GM18505 (cell line): ENCODE measurements around the gene SEL1L3.

Experiments
- ATAC-seq: cut with Tn5 transposase; IDR thresholded peaks from one replicate; pipeline ENCODE4 v1.9.1; 2021; ENCODE audit not compliant: unreplicated experiment
- POLR2A ChIP-seq: IDR thresholded peaks from 4 replicates; pipeline ENCODE4 v1.6.1; 2011; ENCODE audit warnings: borderline replicate concordance; ENCODE audit not compliant: insufficient read depth, insufficient read length; ENCODE audit errors: extremely low read depth

The SEL1L3 gene

DNA sequence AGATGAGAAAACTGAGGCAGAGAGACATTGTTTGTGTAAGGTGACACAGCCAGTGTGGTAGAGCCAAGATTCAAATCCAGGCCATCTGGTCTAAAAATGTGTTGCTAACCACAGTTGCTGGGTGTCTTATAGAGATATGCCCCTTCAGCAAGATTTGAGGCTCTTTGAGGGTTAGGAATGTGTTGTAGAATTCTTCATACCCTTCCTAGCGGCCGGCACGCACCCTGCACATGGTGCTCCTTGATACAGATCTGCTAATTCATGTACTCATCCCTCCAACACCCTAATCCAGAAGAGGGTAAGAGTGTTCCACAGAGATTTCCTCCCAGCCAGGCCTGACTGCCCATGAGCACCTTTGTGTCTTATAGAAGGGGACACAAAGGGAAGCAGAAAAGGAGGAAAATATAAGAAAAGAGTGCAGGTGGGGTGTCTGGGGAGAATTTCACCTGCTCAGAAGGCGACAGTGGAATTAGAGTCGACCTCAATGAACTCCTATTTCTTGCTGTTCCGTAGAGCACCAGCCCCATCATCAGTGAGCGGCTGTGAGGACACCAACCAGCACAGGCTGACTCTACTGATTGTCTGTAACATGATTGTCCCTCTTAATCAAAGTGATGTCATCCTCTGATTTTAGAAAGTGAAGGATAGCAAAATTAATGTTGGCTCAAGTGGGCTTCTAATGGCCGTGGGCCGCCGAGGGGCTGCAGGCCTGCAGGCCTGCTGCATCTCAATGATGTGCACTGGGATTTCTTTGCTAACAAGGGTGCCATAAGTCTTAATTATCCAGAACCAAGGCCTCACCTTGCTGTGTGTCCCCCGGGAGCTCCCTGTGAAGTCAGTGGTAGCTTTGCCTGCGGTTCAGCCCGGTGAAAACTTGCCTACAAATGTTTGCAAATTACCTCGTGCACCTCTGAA is 27.1 kb upstream of the SEL1L3 start:
- ATAC-seq = no peak
- no peak for TF ChIP-seq POLR2A

DNA sequence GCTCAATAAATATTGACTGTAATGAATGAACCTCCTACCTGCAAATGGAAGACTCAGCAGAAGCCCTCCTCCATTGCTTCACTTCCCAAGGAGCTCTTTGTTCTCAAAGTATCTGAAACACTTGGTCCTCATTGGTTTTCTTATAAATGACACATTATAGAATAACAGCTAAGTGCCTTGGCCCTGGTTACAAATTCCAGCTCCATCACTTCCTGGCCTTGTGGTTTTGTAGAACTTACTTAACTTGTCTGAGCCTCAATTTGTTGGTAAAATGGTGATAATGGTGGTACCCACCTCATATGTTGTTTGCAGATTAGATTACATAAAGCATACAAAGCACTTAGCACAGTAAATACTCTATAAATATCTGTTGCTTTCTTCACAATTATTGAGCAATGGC is 26.0 kb upstream of the SEL1L3 start:
- TF ChIP-seq POLR2A = no peak

DNA sequence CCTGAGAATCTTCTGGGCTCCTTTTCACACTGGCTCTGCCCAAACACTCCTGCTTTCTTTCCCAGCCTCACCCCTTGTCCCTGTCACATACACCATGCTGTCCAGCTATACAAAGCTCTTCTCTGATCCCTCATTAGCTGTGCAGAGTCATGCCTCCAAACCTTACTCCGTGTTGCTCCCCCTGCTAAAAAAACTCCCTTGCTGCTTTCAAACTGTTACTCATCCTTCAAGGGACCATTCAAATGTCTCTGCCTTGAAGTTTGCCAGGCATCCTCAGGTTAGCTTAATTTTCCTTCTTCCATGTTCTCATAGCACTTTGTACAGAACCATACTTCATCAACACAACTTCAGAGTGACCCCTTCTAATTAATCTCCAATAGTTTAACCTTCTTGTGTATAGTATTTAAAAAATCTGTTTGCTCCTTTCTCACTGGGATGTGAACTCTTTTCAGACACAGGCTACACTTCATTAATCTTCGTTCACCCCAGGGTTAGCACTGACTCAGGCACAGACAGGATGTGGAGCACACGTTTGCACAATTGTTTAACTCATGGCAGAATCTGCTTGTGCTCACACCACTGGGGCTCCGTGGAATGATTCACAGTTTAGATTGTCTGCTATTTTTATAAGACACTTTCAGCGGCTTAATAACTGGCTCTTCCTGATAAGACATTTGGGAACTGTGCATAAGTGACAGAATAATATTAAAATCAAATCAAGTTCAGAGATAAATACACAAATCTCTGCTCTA is 21.4 kb upstream of the SEL1L3 start:
- no peak for TF ChIP-seq POLR2A
- ATAC-seq = peak; percentile 73

More for the DNA sequence above, 26.0 kb upstream of the SEL1L3 start:
- no peak for ATAC-seq

DNA sequence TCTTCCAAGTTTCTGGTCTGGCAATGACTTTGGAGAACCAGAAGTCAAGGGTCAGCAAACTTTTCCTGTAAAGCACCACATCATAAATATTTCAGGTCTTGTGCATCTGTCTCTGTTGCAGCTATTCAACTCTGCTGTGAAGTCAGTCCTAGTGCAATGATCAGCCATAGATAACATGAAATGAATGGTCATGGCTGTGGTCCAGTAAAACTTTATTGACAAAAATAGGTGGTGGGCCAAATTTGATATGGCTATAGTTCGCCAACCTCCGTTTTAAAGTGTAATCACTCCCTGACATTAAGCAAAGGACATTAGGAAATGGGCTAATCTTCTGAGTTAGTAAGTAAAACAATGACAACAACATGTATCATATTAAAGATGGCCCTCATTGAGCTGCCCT is 20.8 kb upstream of the SEL1L3 start:
- no peak for TF ChIP-seq POLR2A
- no peak for ATAC-seq

DNA sequence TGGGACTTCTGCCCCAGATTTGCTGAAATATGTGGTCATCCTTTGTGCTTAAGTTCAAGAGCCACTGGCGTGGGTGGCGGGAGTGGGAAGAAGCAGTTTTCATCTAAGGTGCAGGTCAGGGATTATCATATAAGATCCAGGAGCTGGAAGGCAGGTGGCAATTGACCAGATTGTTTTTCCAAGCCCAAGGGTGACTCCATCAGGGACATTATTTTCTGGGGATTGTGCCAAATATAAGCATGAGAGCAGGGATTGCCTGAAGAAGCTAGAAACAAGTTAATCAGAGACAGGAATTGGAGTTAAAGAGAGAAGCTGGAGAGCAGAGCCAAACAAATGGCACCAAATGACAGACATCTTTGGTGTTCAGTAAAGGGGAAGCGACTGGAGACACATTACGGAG is 19.4 kb upstream of the SEL1L3 start:
- no peak for TF ChIP-seq POLR2A
- no peak for ATAC-seq

DNA sequence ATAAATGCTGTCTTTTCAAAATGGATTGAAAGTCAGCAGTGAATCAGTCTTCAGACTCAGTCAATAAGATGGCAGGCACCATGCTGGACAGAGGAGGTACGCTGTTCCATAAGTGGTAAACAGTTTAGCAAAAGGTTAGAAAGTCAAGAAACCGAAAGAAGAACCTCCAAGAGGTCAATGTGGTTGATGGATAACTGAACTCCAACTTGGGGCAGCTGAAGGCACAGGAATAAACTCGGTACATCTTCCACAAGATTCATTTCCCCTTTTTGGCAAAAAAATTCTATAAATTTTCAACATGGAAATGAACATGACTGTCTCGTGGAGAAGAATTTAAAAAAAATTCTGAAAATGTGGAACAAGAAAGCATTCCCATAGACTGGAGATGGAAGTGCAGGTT is 18.4 kb upstream of the SEL1L3 start:
- no peak for ATAC-seq
- TF ChIP-seq POLR2A = no peak

DNA sequence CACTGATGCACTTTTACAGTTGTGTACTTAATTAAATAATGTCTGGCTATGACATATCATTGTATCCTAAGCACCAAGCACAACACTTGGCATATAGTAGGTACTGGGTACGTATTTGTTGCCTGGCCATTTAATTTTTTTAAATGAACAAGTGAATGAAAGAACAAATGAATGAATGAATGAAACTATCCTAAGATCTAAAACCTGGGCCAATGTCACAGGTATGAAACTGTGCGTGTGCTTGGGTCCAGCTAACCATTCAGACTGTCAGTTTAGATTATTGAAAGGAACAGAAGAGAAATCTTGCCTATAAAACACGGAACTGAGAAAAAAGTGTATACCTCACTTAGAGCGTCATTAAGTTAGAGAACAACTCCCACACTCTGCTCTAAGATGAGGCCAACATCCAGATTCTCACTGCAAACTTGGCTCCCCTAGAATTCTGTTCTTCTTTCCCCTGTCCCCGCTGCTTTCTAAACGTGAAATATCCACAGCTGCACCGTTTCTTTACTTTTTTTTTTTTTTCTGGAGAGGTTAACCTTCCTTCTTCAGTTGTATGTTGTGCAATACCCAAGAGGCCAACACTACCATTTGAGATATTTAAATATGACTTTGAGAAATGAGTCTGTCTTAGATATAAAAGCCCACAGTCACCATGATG is 17.3 kb upstream of the SEL1L3 start:
- ATAC-seq = peak; percentile 45

DNA sequence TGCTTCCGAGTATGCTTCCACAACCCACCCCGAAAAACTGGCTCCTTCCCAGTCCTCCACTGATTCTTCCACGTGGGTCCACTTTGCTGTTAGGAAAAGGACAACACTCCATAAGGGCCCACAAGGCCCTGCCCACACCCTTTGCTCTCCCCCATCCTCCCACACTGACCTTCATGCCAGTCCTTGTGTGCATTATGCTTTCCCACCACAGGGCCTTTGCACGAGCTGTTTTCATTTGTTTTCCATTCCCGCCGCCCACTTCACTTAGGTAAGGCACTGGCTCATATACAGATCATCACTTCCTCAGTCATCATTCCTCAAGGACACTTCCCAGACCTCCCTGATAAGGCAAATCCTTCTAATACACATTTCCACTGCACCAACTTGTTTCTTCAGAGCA is 16.8 kb upstream of the SEL1L3 start:
- TF ChIP-seq POLR2A = no peak
- no peak for ATAC-seq

More for the DNA sequence above, 17.3 kb upstream of the SEL1L3 start:
- no peak for TF ChIP-seq POLR2A

DNA sequence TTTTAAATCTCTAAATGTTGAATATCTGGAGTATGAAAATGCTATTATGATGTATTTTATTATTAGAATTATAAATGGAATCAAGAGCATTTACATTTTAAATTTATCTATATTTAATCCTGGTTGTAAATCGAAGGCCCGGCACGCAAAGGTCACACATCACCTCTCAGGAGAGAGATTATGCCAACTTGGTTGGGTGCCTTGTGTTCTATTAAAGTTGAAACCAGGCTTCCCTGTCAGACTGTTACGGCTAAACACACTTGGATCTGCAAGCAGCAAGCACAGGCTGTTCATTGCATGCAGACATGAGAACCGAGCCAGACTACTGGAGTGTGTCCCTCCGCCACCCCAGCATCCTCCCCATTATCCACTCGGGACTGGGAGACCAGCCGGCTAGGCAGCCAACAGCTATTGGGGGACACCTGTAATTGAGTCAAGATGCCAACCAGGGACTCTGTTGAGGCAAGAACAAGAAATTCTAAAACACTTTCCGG is 16.4 kb upstream of the SEL1L3 start:
- no peak for ATAC-seq
- no peak for TF ChIP-seq POLR2A

DNA sequence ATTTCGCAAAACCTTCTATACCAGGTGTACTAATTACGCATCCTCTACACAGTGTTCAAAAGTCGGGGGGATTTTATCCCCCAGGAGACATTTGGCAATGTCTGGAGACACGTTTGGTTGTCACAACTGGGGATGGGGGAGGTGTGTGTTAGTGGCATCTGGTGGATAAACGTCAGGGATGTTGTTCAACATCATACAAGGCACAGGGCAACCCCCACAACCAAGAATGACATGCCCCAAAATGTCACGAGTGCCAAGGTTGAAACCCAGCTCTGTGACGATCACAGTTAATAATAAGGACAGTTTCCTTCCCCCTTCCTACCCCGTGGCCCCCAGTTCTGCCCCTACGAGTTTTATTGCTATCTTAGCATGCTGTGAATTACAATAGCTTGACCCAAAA is 15.9 kb upstream of the SEL1L3 start:
- ATAC-seq = no peak
- no peak for TF ChIP-seq POLR2A

DNA sequence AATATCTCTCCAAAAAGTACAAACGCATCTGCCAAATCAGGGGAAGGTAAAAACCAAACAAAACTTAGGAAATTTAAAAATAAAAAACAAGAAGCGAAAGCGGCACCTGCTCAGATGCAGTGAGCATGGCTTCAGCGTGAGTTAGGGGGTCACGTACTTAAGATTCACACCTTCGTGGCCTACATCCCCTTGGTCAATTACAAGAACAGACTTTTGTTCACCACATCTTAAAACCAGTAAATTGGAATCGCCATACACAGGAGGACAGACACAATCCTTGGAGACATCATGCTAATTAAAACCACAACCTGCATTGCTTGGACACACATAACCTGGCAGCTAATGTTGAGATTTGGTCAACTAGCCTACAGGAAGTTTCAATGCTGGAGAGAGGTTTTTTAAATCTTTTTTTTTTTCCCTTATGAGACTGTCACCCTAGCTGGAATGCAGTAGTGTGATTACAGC is 12.5 kb upstream of the SEL1L3 start:
- ATAC-seq = peak; percentile 49
- TF ChIP-seq POLR2A = no peak

DNA sequence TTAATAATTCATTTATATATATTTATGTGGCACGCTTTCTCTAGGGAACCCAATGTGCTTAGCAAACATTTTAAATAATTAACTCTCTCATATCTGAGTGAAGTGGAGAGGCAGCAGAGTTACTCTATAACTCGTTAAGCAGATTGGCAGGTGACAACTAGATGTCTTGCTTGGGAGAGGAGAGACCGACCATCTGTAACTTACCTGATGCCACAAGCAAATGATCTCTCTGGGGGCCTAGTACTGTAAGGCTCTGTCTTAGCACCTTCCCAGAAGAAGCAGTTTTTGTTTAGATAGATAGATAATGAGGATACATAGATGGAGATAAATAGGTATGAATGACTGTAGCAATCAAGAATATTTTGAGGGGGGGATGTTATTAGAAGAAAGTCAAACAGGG is 11.9 kb upstream of the SEL1L3 start:
- ATAC-seq = no peak

DNA sequence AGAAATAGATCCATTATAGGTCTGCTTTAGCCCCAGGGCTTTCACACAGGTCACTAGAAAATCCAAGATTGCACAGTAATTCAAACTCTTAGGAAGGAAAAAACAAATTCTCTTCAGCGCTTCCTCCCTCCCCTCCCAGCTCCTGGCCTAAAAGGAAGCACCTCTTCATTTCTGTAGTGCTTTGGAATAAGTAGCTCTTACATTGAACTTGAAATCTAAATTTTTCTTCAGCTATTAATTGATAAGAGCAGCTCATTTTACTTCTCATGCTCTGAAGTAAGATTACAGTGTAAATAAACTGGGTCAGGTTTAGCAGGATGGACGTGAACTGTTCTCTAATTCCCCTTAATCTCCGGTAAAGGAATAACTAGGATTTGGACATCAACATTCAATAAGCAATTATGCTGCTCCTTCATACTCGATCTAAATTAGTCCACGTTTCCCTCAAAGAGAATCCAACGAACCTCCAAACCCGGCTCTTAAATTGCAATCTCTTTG is 10.9 kb upstream of the SEL1L3 start:
- TF ChIP-seq POLR2A = no peak
- no peak for ATAC-seq

More for the DNA sequence above, 11.9 kb upstream of the SEL1L3 start:
- TF ChIP-seq POLR2A = peak; percentile 34
